ENCODE data around the gene SNIP1.

DNA sequence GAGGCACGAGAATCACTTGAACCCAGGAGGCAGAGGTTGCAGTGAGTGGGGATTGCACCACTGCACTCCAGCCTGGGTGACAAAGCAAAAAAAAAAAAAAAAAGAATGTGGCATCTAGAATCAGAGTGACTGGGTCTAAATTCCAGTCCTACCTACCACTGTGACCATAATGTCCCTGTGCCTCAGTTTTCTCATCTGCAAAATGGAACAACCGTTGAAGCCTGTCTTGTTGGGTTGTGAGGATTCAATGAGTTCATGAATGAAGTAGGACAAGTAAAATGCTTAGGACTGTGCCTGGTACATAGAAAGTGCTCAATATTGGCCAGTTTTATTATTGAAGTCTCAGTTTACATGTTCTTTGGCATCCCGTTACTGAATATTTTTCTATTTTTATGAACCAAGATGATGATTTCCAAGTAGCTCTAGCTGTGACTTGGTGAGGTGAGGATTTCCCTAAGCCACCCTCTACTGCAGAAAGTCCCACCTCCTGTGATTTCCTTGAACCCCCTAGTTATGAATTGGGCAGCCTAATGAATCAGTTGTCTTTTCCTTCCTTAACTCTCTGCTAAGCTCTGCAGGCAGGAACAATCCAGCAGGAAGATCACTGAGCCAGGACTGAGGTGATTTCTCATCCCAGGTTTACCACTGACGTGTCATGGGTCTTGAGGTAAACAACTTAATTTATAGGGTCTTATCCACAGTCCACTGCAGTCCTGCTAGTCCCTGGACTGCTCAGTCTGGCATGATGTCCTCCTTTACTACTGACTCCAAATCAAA, 20.6 kb downstream of the SNIP1 start:
- TF ChIP-seq, protein P1, sequence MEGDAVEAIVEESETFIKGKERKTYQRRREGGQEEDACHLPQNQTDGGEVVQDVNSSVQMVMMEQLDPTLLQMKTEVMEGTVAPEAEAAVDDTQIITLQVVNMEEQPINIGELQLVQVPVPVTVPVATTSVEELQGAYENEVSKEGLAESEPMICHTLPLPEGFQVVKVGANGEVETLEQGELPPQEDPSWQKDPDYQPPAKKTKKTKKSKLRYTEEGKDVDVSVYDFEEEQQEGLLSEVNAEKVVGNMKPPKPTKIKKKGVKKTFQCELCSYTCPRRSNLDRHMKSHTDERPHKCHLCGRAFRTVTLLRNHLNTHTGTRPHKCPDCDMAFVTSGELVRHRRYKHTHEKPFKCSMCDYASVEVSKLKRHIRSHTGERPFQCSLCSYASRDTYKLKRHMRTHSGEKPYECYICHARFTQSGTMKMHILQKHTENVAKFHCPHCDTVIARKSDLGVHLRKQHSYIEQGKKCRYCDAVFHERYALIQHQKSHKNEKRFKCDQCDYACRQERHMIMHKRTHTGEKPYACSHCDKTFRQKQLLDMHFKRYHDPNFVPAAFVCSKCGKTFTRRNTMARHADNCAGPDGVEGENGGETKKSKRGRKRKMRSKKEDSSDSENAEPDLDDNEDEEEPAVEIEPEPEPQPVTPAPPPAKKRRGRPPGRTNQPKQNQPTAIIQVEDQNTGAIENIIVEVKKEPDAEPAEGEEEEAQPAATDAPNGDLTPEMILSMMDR (conservative IDR thresholded peaks at IDR 0.05 in 1 of 2, IDR thresholded peaks at IDR 0.05 in 1 of 2; ENCODE audit: extremely low read depth in 1 of 2, insufficient read depth in 1 of 2, low read depth in 1 of 2, low read length in 2 of 2) = no peak
- TF ChIP-seq EZH2 (IDR thresholded peaks at IDR 0.05; ENCODE audit: borderline replicate concordance, low read length) = no peak
